H1 (cell line): ENCODE data around the gene FREM1. TPM values are rescaled to one million over a fixed set of nuclear protein-coding genes. Genes with fewer than 3 reads are reported as not detected.

Experiments
- CHD7 ChIP-seq: fragments of 300-600 bp; sonication (generic); IDR thresholded peaks from 2 replicates; pipeline ENCODE4 v1.7.1; 2012; ENCODE audit warnings: low read length, moderate library complexity, mild to moderate bottlenecking, inconsistent platforms; ENCODE audit not compliant: insufficient replicate concordance
- NANOG ChIP-seq: IDR thresholded peaks from 2 replicates; pipeline ENCODE4 v1.6.1; 2011; ENCODE audit warnings: low read length, low read depth, mild to moderate bottlenecking, inconsistent platforms; ENCODE audit not compliant: insufficient read depth, poor library complexity, severe bottlenecking
- SAP30 ChIP-seq: fragments of 300-600 bp; sonication (generic); IDR thresholded peaks from 2 replicates; pipeline ENCODE4 v1.7.1; 2012; ENCODE audit warnings: low read length, moderate library complexity, mild to moderate bottlenecking, inconsistent platforms; ENCODE audit not compliant: insufficient read depth, insufficient replicate concordance
- SIX5 ChIP-seq: IDR thresholded peaks from 2 replicates; pipeline ENCODE4 v1.6.1; 2011; ENCODE audit warnings: mild to moderate bottlenecking, low read depth, low read length
- polyA plus RNA-seq, 7 experiments: library from polyadenylated mRNA; depleted of rRNA in 3 of 7; stranded (reverse) in 5 of 7; unstranded in 2 of 7; fragments of >200 nt in 5 of 7; fragments of 200-250 nt in 2 of 7; gene quantifications; 1 replicate in 5 of 7; 2 replicates in 1 of 7; 4 replicates in 1 of 7; pipeline versions ENCODE4 v1.2.1 to v1.2.3, GENCODE V29; 2011 to 2013; ENCODE audit warnings: missing spikeins in 2 of 7, mixed read lengths in 2 of 7
- total RNA-seq: library from RNA; stranded (reverse); fragmentation: NEBNext Ultra II Directional; extraction: Animal tissue kit (Norgen Biotek cat#: 25700); gene quantifications from 2 replicates; pipeline ENCODE4 v1.2.1, GENCODE V29; 2021

FREM1 gene
- total and polyA plus RNA-seq, 2 of the 8 experiments (the other 6 are each of a cell fraction or from before 2014, with no cell fraction given) = 2.6 to 3.1 TPM

- TF ChIP-seq CHD7 = no peak
- no peak for TF ChIP-seq SAP30
- TF ChIP-seq NANOG = no peak
- TF ChIP-seq SIX5 = no peak
Observed at GRCh38 chr9:14779566-14780022, 130.6 kb downstream of the FREM1 start (continued).
